Measurements from ENCODE around the gene SFXN5.

SFXN5 gene

GRCh38 chr2:72991980-72992733, 79.4 kb downstream of the SFXN5 start:
- peak; percentile 29 for DNase-seq

GRCh38 chr2:72991439-72991725, 80.1 kb downstream of the SFXN5 start:
- peak; percentile 25 for DNase-seq

GRCh38 chr2:72990695-72991438, 80.6 kb downstream of the SFXN5 start:
- DNase-seq: peak; percentile 42

- peak; percentile 79 for DNase-seq
Observed at GRCh38 chr2:72989770-72990556, 81.5 kb downstream of the SFXN5 start.

GRCh38 chr2:72988726-72989273, 82.7 kb downstream of the SFXN5 start:
- no peak for DNase-seq

GRCh38 chr2:72988041-72988440, 83.5 kb downstream of the SFXN5 start:
- no peak for DNase-seq

GRCh38 chr2:72985891-72986683, 85.4 kb downstream of the SFXN5 start:
- no peak for DNase-seq

- DNase-seq: no peak
Observed at GRCh38 chr2:72985136-72985535, 86.4 kb downstream of the SFXN5 start.

GRCh38 chr2:72984172-72984671, 87.3 kb downstream of the SFXN5 start:
- DNase-seq: peak; percentile 75

- no peak for DNase-seq
Observed at GRCh38 chr2:72983500-72984161, 87.9 kb downstream of the SFXN5 start.

GRCh38 chr2:72982781-72983499, 88.6 kb downstream of the SFXN5 start:
- DNase-seq: no peak

- DNase-seq: no peak
Observed at GRCh38 chr2:72982219-72982618, 89.3 kb downstream of the SFXN5 start.

GRCh38 chr2:72981536-72981935, 90.0 kb downstream of the SFXN5 start:
- DNase-seq: no peak

- DNase-seq: peak; percentile 90
Observed at GRCh38 chr2:72980535-72981217, 90.8 kb downstream of the SFXN5 start.

GRCh38 chr2:72979896-72980295, 91.6 kb downstream of the SFXN5 start:
- no peak for DNase-seq

GRCh38 chr2:72975017-72975416, 96.5 kb downstream of the SFXN5 start:
- DNase-seq: no peak

- DNase-seq: no peak
Observed at GRCh38 chr2:72974436-72974754, 97.1 kb downstream of the SFXN5 start.

- peak; percentile 84 for DNase-seq
Observed at GRCh38 chr2:72973566-72974435, 97.7 kb downstream of the SFXN5 start.

- no peak for DNase-seq
Observed at GRCh38 chr2:72973137-72973535, 98.4 kb downstream of the SFXN5 start.
